ENCODE results near the gene TGFBR2. TPM values are rescaled to one million over a fixed set of nuclear protein-coding genes. Genes with fewer than 3 reads are reported as not detected.

The TGFBR2 gene
- polyA plus RNA-seq, 1 donor (not counting 4 experiments of a cell fraction or from before 2014, with no cell fraction given): 303 TPM

- Histone ChIP-seq H3K9me1 (ENCODE audit: control insufficient read depth, extremely low read depth, insufficient read depth, low read length) (no peaks in the 10 kb centered on the region), H3K9me3 (ENCODE audit: control insufficient read depth, low read depth, low read length) (no peaks in the 10 kb centered on the region), H3K9ac (ENCODE audit: control insufficient read depth, extremely low read depth, insufficient read depth, low read length) (no peak overlapping the region), H3K27ac (ENCODE audit: control insufficient read depth, insufficient read depth, low read length) (no peak overlapping the region), H3K4me3 (ENCODE audit: control insufficient read depth in 2 of 3, extremely low read depth in 1 of 3, insufficient read depth in 2 of 3, low read depth in 1 of 3, low read length in 3 of 3) (no peak overlapping the region), H4K20me1 (ENCODE audit: control insufficient read depth, extremely low read depth, insufficient read depth, low read length) (no peaks in the 10 kb centered on the region), H3K79me2 (ENCODE audit: control insufficient read depth, insufficient read depth, low read length) (no peaks in the 10 kb centered on the region), H3K4me2 (ENCODE audit: control insufficient read depth, extremely low read depth, insufficient read depth, low read depth, low read length) (no peak overlapping the region), H3K36me3 (ENCODE audit: control insufficient read depth in 2 of 2, extremely low read depth in 1 of 2, insufficient read depth in 2 of 2, low read length in 2 of 2) (no peaks in the 10 kb centered on the region), H2AFZ (ENCODE audit: control insufficient read depth, low read length) (no peak overlapping the region), H3K27me3 (ENCODE audit: control insufficient read depth, extremely low read depth, insufficient read depth, low read length) (no peaks in the 10 kb centered on the region), H3K4me1 (ENCODE audit: control insufficient read depth, extremely low read depth, insufficient read depth, low read length) (peaks cover 11% of the 10 kb centered on the region)
- DNase-seq (ENCODE audit: low read depth, low spot score) (no peak), FAIRE-seq (no peak)
- TF ChIP-seq, protein P1, sequence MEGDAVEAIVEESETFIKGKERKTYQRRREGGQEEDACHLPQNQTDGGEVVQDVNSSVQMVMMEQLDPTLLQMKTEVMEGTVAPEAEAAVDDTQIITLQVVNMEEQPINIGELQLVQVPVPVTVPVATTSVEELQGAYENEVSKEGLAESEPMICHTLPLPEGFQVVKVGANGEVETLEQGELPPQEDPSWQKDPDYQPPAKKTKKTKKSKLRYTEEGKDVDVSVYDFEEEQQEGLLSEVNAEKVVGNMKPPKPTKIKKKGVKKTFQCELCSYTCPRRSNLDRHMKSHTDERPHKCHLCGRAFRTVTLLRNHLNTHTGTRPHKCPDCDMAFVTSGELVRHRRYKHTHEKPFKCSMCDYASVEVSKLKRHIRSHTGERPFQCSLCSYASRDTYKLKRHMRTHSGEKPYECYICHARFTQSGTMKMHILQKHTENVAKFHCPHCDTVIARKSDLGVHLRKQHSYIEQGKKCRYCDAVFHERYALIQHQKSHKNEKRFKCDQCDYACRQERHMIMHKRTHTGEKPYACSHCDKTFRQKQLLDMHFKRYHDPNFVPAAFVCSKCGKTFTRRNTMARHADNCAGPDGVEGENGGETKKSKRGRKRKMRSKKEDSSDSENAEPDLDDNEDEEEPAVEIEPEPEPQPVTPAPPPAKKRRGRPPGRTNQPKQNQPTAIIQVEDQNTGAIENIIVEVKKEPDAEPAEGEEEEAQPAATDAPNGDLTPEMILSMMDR (optimal IDR thresholded peaks at IDR 0.05 in 1 of 3, IDR thresholded peaks at IDR 0.05 in 1 of 3, conservative IDR thresholded peaks at IDR 0.05 in 1 of 3; ENCODE audit: extremely low read depth in 1 of 3, insufficient read depth in 2 of 3, low read length in 3 of 3): no peak
- no peak for TF ChIP-seq EZH2 (IDR thresholded peaks at IDR 0.05; ENCODE audit: low read length)
- dilution Hi-C loops (cut with MboI; ENCODE audit: extremely low pct_ligation_motif_present, low sequenced_read_pairs): no loop called here
These were observed 22.4 kb upstream of the TGFBR2 start for GRCh38 chr3:30583973-30584372.

- H4K20me1 ChIP-seq (ENCODE audit: control insufficient read depth, extremely low read depth, insufficient read depth, low read length): no peaks in the 10 kb centered on the region
- H2AFZ ChIP-seq (ENCODE audit: control insufficient read depth, low read length): no peak overlapping the region
- no peak for TF ChIP-seq EZH2 (IDR thresholded peaks at IDR 0.05; ENCODE audit: low read length)
- TF ChIP-seq, protein P1 (optimal IDR thresholded peaks at IDR 0.05 in 1 of 3, IDR thresholded peaks at IDR 0.05 in 1 of 3, conservative IDR thresholded peaks at IDR 0.05 in 1 of 3; ENCODE audit: extremely low read depth in 1 of 3, insufficient read depth in 2 of 3, low read length in 3 of 3): no peak
- H3K9me3 ChIP-seq (ENCODE audit: control insufficient read depth, low read depth, low read length): no peaks in the 10 kb centered on the region
- no peak overlapping the region for H3K27ac ChIP-seq (ENCODE audit: control insufficient read depth, insufficient read depth, low read length)
- H3K4me1 ChIP-seq (ENCODE audit: control insufficient read depth, extremely low read depth, insufficient read depth, low read length): peaks cover 5% of the 10 kb centered on the region
- H3K4me2 ChIP-seq (ENCODE audit: control insufficient read depth, extremely low read depth, insufficient read depth, low read depth, low read length): no peak overlapping the region
- no peaks in the 10 kb centered on the region for H3K36me3 ChIP-seq (ENCODE audit: control insufficient read depth in 2 of 2, extremely low read depth in 1 of 2, insufficient read depth in 2 of 2, low read length in 2 of 2)
- no peak for FAIRE-seq
- no peaks in the 10 kb centered on the region for H3K9me1 ChIP-seq (ENCODE audit: control insufficient read depth, extremely low read depth, insufficient read depth, low read length)
- H3K27me3 ChIP-seq (ENCODE audit: control insufficient read depth, extremely low read depth, insufficient read depth, low read length): no peaks in the 10 kb centered on the region
- dilution Hi-C loops (cut with MboI; ENCODE audit: extremely low pct_ligation_motif_present, low sequenced_read_pairs): no loop called here
- no peak overlapping the region for H3K9ac ChIP-seq (ENCODE audit: control insufficient read depth, extremely low read depth, insufficient read depth, low read length)
- H3K79me2 ChIP-seq (ENCODE audit: control insufficient read depth, insufficient read depth, low read length): no peaks in the 10 kb centered on the region
- no peak overlapping the region for H3K4me3 ChIP-seq (ENCODE audit: control insufficient read depth in 2 of 3, extremely low read depth in 1 of 3, insufficient read depth in 2 of 3, low read depth in 1 of 3, low read length in 3 of 3)
- no peak for DNase-seq (ENCODE audit: low read depth, low spot score)
These were observed 20.7 kb upstream of the TGFBR2 start for GRCh38 chr3:30585654-30586053.

Data from keratinocyte (primary cell).